A172 (cell line): ENCODE results near the gene CACNA1F. TPM values are rescaled to one million over a fixed set of nuclear protein-coding genes. Genes with fewer than 3 reads are reported as not detected.

Experiments
- DNase-seq: peaks from one replicate; pipeline ENCODE4 v3.0.0-alpha.2; 2015; ENCODE audit warnings: low spot score
- total RNA-seq: library from RNA; depleted of rRNA; stranded (reverse); fragments of >200 nt; shearing (Covaris generic); gene quantifications from 2 replicates; pipeline ENCODE4 v1.2.3, GENCODE V29; 2014

The CACNA1F gene
- total RNA-seq, 1 experiment from 2014 or later: not detected

DNA sequence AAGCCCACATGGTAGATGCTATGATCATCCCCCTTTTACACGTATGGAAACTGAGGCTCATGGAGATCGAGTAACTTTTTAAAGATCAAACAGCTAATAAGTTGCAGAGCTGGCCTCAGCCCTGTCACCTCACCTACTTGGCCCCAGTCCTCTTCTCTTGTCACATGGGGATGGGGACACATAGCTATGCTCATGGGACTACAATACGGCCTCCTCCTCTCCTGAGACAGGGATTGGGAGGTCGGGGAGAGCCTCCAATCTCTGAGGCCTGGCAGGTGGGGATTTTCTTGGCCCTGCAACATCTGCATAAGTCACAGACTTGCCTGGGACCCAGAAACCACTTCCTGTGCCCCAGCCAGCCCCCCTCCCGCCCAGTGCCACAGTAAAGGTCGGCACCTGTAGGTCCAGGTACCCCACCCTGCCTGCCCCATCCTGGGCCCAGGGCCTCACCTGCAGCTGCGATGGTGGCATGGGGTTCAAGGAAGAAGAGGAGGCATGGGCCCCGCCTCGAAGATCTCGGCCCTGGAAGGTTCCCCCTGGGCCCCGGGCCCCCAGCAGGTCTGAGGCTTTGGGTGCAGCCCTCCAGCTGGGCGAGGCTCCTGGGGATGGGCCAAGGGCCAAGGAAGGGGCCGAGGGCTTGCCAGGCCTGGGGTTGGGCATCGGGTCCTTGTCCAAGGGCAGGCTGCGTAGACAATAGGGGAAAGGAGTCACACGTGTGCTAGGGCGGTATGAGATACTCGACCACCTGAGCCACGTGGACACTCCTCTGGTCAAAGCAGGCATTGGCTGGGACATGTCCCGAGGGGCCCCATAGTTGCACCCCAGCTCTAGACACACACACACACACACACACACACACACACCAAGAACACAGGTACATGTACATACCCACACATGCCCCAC is 25.0 kb upstream of the CACNA1F start:
- no peak for DNase-seq

DNA sequence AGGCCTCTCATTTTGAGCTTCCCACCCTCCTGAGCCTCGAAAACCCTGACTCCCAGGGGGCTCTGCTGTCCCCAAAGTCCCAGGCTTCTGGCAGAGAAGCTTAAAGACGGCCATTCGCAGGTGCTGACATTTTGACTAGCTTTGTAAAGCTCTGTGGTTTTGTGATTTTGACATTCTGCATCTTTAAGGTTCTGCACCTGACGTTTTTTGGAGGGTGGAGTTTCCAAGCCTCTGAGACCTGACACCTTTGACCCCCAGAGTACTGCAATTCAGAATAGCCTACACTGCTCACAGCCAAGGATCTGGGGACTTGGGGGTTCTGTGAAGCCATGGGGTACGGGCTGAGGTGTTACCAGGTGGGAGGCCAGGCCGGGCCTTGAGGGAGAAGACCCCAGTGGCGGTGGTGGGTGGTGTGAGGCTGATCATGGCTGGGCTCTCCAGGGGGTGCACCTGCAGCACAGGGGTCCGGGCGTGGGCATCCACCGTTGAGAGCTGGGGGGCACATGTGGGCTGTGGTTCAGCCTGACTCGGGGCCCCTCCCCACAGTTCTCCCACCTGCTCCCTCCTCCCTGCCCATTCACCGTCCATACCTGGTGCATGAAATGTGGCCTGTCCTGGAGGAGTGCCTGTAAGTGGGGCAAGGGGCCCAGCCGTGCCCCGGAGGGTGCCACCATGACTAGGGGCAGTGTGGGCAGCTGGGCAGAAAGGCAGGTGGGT is 24.1 kb upstream of the CACNA1F start:
- no peak for DNase-seq

DNA sequence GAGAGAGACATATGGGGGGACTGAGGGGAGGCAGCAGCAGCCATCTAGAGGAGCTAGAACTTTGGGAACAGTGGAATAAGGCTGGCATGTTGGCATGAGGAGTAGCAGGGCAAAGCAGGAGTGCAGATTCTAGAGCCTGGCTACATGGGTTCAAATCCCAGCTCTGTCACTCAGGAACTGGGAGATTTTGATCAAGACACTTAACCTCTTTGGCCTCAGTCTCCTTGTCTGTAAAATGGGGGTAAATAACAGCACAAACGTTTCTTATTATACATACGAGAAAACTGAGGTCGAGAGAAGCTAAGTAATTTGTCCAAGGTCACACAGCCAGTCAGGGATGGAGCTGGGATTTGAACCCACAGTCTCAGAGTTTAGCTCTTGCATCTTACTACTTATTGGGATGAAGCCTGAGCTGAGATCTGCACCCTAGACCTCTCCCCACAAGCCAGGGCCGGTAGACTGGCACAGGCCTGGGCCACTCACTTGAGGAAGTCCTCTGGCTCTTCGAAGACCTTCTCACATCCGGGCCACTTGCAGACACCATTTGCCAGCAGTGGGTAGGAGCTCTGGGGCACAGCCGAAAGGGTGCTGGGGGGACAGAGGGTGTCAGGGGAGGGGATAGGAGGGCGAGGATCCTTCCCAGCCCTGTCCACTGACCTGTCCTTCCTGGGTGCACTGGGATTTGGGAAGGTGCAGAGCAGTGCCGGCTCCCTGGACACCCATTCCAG is 23.3 kb upstream of the CACNA1F start:
- no peak for DNase-seq

DNA sequence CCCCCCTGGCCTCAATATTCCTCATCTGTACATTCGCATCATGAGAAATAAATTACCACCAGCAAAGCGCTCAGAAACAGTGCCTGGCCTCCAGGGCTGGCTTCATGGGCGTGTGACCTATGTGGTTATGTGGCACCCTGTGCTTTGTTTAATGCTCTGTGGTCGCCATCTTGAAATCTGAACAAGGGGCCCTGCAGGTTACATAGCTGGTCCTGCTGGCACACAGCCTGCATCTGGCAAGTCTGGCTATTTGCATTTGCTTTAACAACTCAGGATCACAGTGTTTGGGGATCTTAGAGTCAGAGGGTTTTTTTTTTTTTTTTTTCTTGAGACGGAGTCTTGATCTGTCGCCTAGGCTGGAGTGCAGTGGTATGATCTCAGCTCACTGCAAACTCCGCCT is 21.5 kb upstream of the CACNA1F start:
- no peak for DNase-seq

DNA sequence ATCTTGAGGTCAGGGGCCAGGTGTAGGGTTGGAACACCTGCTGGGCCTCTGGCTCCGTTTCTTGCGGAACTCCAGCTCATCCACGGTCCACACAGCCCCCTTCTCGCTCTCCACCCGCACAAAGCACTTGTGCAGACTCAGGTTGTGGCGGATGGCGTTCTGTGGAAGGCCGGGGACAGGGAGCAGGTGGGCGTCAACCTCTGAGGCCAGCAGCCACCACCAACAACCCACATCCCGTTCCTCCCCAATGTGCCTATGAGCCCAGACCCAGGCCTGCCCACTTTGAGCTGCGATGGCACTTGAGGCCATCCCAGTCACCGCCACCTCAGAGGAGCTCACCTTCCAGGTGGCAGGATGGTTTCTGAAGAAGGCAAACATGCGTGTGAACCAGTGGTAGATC is 18.2 kb upstream of the CACNA1F start:
- DNase-seq: no peak

DNA sequence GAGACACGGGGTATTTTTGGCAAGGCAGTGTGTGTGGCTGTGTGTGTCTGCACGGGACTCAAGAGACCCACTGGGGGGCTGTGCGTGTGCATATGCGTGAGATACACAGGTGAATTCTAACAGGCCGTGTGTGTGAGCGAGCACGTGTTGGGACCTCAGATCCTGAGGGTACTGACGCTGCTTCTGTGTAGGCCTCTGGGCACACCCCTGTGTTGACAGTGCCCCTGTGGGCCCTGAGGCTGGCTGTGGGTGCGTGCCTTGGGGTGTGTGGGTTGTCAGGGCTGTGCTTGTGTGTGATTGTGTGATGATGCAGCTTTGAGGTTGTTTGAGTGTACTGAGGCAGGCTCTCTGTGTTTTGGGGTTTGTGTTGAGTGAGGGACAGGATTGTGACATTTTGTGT is 17.4 kb upstream of the CACNA1F start:
- DNase-seq: no peak

DNA sequence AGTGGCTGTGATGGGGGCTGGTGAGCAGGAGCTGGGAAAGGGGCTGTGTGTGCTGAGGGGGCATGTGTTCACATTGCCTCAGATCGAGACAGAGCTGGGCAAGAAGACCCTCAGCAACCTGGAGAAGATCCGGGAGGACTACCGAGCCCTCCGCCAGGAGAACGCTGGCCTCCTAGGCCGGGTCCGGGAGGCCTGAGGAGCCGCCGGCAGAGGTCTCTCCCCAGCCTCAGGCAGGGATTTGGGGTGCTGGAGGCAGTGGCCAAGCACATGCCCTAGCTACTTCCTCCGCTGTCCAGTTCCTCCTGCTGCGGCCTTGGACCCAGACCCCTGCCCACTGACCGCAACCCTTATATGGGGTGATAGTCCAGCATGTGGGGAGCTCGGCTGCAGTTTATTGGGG is 16.9 kb upstream of the CACNA1F start:
- no peak for DNase-seq

DNA sequence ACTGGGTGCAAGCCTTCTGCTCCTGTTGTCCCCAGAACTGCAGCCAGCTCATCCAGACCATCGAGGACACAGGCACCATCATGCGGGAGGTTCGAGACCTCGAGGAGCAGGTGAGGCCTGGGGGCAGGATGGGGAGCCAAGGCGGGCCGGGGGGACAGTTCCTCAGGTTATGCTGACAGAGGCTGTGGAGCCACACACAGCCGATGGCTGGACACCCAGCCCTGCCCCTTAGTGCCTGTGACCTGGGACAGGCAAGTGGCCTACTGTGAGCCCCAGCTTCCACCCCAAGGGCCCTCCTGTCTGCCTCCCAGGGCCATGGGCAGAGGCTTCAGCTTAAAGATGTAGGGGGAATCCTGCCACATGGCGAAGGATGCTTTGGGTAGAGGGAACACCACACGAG is 16.5 kb upstream of the CACNA1F start:
- DNase-seq: no peak

DNA sequence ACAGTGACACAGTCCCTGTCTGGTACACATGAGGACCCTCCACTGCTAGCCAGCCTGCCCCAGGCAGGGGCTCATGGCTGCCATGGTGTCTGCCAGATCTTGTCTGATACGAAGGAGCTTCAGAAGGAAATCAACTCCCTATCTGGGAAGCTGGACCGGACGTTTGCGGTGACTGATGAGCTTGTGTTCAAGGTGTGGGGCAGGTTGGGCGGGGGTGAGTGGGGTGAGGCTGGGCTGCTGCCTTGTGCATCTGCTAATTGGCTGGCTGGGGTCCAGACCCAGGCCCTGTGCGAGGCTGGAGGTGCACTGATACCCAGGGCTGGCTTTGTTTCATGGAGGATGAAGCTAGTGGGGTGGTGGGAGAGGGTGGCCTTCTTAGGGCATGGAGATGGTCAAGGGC is 15.9 kb upstream of the CACNA1F start:
- no peak for DNase-seq

DNA sequence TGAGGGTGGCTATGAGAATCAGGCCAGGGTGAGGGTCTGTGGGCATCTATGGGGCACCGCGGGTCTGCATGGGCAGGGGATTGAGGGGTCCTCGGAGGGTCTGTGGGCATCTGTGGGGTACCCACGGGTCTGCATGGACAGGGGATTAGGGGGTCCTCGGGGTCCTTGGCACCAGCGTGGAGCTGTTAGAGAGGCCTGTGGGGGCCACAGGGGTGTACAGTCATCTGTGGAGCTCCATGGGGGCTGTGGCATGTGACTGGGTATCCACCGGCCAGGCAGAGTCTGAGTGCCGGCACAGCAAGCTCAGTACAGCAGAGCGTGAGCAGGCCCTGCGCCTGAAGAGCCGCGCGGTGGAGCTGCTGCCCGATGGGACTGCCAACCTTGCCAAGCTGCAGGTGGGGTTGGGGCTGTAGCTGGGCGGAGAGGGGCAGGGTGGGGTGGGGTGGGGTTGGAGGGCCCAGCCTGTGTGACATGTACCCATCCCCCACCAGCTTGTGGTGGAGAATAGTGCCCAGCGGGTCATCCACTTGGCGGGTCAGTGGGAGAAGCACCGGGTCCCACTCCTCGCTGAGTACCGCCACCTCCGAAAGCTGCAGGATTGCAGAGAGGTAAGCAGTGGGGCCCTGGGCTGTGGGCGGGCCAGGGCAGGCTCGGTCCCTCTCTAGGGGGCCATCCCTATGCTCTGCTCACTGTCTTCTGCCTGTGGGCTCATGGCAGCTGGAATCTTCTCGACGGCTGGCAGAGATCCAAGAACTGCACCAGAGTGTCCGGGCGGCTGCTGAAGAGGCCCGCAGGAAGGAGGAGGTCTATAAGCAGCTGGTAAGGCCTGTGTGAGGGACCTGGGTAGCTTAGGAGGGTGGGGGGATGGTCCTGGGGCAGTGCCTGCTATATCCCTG is 15.0 kb upstream of the CACNA1F start:
- no peak for DNase-seq

DNA sequence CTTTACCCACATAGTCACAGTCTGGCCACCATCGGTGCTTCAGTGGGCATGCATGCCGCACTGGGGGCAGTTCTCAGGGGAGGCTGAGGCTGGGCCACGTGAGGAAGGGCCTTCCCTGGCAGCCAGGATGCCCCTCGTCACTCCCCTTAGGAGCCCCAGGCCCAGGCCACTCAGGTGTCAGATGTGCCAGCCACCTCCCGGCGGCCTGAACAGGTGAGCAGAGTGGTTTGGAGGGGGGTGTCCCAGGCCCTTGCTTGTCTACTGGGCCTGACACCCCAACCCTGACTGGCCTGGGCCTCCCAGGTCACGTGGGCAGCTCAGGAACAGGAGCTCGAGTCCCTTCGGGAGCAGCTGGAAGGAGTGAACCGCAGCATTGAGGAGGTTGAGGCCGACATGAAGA is 14.2 kb upstream of the CACNA1F start:
- no peak for DNase-seq

DNA sequence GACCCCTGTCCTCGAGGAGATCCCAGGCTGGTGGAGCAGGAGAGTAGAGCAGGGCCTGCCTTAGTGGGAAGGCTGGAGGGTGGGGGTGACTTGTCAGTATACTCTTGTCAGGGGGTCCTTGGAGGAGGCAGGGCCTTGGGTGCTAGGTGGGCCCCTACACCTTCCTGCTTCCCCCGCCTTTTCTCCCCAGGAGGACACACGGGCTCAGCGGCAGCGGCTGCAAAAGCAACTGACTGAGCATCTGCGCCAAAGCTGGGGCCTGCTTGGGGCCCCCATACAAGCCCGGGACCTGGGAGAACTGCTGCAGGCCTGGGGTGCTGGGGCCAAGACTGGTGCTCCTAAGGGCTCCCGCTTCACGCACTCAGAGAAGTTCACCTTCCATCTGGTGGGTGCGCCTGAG is 13.4 kb upstream of the CACNA1F start:
- no peak for DNase-seq

DNA sequence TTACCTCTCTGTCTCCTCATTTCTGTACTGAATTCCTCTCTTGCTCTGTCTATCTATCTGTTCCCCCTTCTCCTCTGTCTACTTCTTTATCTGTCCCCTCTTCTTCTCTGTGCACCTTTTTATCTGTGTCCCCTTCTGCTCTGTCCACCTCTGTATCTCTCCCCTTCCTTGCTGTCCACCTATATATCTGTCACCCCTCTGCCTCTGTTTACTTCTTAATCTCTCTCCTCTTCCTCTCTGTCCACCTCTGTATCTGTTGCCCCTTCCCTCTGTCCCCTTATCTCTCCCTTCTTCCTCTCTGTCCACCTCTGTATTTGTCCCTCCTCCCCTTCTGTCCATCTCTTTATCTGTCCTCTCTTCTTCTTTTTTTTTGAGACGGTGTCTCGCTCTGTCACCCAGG is 11.1 kb upstream of the CACNA1F start:
- no peak for DNase-seq

DNA sequence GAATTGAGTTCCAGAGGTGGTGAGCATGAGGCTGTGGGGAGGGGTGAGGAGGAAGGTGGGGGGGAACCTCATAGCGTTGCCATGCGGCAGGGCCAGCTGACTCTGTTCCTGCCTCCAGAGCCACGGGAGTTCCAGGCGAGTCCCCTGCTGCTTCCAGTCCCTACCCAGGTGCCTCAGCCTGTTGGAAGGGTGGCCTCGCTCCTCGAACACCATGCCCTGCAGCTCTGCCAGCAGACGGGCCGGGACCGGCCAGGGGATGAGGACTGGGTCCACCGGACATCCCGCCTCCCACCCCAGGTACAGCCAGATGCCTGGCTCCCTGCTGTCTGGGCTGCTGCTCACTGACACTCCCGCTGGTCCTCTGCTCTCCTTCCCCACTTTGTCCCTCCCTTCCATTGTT is 10.0 kb upstream of the CACNA1F start:
- no peak for DNase-seq

DNA sequence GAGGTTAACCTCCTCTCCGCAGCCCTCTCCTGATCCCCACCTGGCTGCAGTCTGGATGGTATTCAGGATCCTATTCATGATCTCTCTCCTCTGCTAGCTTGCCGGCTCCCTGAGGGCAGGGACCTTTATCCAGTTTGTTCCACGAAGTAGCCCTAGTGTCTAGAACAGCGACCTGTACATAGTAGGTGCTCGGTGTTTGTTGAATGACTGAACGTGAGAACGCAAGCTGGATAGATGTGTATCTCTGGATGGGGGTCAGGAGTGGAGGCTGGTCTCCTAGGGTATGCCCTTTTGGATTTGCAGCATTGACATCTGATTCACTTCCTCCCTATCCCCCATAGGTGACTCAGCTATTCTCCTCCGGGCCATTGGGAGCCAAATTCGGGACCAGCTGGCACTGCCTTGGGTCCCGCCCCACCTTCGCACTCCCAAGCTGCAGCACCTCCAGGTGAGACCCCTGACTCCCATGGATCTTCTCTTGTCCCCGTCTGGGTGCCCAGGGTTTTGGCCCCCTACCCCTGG is 9.5 kb upstream of the CACNA1F start:
- peak; percentile 30 for DNase-seq

DNA sequence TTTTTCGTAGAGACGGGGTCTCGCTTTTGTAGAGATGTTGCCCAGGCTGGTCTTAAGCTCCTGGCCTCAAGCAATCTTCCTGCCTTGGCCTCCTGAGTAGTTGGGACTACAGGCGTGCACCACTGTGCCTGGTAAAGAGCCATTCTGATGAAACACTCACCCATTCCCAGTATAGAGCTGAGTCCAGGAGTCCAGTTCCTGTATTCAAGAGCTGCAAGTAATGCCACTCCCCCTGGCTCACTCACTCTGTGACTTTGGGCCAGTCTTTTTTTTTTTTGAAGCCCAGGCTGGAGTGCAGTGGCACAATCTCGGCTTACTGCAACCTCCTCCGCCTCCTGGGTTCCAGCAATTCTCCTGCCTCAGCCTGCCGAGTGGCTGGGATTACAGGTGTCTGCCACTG is 5.6 kb upstream of the CACNA1F start:
- DNase-seq: no peak

DNA sequence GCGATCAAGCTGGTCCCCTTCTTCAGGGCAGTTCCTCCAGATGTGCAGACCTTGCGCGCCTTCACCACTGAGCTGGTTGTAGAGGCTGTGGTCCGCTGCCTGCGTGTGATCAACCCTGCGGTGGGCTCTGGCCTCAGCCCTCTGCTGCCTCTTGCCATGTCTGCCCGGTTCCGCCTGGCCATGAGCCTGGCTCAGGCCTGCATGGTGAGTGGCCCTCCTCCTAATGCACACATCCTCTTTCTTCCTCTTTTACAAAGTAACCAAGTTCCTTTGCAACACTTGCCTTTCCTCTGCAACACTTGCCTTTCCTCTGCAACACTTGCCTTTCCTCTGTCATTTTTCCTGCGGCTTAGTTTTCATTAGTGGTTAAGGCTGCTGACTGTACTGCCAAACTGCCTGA is 3.9 kb upstream of the CACNA1F start:
- DNase-seq: no peak

DNA sequence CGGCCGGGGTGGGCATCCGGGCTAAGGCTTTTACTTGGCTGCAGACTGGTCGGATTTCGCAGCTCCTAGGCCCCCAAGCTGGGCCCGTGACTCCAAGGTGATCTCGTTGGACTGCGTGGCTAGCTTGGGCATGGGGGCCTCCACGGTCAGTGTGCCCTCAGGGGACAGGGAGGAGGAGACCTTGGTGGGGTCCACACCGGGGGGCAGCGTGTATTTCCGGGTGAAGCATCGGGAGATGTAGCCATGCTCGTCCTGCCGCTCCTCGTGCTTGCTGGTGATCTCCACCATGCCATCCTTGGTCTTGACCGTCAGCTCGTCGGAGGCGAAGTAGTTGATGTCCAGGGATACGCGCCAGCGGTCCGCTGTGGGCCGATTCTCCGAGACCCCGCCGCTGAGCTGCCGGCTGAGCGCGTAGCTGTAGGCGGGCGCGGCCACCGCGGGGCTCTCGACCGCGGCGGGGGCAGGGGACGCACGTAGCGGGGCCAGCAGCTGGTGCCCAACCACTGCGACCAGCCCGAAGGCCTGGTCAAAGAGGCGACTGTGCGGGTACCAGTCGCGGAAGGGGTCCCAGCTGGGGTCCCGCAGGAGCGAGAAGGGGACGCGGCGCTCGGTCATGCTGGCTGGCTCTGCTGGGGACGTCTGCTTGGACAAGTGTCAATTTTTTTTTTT is 881 bp upstream of the CACNA1F start:
- DNase-seq: no peak

DNA sequence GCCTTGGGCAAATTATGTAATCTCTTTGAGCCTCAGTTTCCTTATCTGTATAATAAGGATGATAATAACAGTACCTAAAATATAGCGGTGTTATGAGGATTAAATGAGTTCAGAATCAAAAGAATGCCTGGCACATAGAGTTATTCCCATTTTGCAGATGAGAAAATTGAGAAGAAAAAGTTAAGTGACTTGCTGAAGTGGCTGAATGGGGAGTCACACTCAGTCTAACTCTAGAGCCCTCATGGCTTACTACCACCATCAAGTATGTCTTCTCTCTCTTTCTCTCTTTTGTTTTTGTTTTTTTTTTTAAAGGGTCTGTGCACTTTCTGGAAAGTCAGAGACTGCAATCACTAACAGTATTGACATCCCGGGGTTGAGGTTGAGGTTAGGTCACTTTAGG is 615 bp downstream of the CACNA1F start:
- DNase-seq: no peak

DNA sequence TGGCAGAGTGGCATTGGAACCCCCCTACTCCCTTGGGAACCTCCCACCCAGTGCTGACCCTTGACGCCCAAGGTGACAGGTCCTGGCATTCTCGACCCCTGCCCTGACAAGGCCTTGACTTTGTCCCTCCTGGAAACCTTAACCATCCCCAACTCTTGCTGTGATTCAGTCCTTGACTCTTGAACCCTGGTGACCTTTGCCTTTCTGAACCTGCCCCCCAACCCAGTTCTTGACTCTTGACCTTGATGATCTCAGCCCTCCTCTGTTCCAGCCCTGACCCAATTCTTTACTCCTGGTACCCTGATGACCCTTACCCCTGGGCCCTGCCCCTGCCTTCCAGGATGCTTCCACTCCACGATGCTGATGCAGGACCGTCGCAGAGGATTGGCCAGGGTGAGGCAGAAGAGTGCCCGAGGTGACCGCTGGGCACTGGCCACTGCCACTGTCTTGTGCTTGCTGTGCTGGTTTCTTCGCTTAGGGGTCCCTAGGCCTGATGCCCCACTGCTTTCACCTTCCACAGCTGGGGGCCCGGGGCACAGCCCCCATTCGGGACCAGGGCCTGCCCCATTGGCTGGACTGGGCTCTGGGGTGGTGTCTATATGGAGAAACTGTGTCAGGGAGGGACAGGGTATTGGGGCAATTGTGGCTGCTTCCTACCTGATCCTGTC is 1.7 kb downstream of the CACNA1F start:
- no peak for DNase-seq
